Placental epithelial cell (primary cell): ENCODE results near the gene SLC25A27. TPM values are rescaled to one million over a fixed set of nuclear protein-coding genes. Genes with fewer than 3 reads are reported as not detected.

Experiments used
- total RNA-seq: library from RNA; depleted of rRNA; stranded (reverse); fragments of >200 nt; gene quantifications from 2 replicates; pipeline ENCODE4 v1.2.3, GENCODE V29; 2012

The SLC25A27 gene
- total RNA-seq = 0.11 and 2.7 TPM in 2 replicates

GRCh38 chr6:46652603-46653438 lies at the start of gene SLC25A27, which contains the start of gene CYP39A1:
Gene SLC25A27 (plus strand): TSS chr6:46652975. CDS start chr6:46653193, 218 bp downstream.
Gene CYP39A1 (minus strand): TSS chr6:46652818. CDS start chr6:46652582, 236 bp downstream.

GRCh38 chr6:46687619-46688097 lies 34.9 kb downstream of the SLC25A27 start, which contains the start of gene TDRD6:
Gene TDRD6 (plus strand): TSS chr6:46687885. CDS start chr6:46688129, 244 bp downstream.

Other genes starting within 250 kb of the SLC25A27 start
- gene RCAN2, start 161.5 kb upstream of the SLC25A27 start, total RNA-seq = not detected in 2 replicates
- gene CYP39A1, start 157 bp upstream of the SLC25A27 start, total RNA-seq = 0.22 and 0.79 TPM in 2 replicates
- gene TDRD6, start 34.9 kb downstream of the SLC25A27 start, total RNA-seq = under 0.01 TPM in 2 replicates
- 7.2 and 7.5 TPM in 2 replicates for gene PLA2G7, start 82.4 kb downstream of the SLC25A27 start, total RNA-seq
- not detected in 2 replicates for gene ANKRD66, start 94.0 kb downstream of the SLC25A27 start, total RNA-seq
- not detected in 2 replicates for gene MEP1A, start 140.4 kb downstream of the SLC25A27 start, total RNA-seq